HTERT RPE-1 (cell line): ENCODE results near the gene ST6GALNAC2.
"Not testable (repeated sequence)": the region's sequence is repeated elsewhere in the genome, so short reads cannot be mapped to it uniquely, and the experiment has no call there.

ENCODE experiments used
- in situ Hi-C: fragments of 300-500 bp; cut with MboI; formaldehyde crosslinking; loops from 4 replicates; pipeline ENCODE4 v1.14.3; 2020; ENCODE audit warnings: low sequenced_read_pairs

ST6GALNAC2 gene

DNA sequence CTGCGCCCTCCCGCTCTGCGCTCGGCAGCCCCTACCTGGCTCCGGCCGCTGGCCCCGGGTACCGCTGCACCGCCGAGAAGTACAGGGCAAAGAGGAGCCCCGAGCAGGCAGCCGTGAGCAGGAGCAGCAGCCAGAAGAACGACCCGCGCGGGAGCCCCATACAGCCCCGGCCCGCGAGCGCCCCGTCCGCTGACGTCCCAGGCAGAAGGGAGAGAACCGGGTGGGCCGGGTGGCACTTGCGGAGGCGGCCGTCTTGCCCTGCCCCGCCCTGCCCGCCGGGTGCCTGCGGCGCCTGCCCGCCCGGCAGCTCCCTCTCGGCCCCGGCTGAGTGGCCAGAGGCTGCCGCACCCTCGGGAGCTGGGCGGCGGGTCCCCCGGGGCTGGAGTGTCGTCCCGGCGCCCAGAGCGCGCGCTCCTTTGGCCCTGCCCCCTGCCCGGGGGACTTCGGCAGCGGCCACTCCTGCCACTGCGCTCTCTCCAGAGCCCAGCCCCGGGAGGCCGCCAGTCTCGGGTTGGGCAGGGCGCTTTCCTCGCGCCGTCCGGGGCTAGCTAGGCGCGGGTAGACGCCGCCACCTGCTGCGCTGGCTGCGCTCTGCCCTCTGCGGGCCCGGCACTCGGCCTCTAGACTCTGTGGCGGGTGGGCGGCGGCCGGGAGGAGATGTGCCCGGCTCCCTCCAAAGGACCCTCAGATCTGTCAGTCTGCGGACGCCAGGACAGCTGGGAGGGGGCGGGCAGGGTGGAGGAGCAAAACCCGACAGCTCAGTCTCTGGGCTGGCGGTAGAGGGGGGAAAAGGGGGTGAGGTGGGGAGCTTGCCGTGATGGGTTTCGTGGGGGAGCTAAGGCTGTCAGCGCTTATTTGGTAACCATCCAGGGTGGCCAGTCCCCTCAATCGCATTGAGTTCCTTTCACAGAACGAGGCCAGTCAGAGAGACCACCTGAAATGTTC is at the start of gene ST6GALNAC2:
Gene ST6GALNAC2, minus strand, starts transcription at position 212 of the 945 bp plus-strand sequence. Its CDS starts 52 bp downstream, at position 160.
- in situ Hi-C loops: no loop called here

DNA sequence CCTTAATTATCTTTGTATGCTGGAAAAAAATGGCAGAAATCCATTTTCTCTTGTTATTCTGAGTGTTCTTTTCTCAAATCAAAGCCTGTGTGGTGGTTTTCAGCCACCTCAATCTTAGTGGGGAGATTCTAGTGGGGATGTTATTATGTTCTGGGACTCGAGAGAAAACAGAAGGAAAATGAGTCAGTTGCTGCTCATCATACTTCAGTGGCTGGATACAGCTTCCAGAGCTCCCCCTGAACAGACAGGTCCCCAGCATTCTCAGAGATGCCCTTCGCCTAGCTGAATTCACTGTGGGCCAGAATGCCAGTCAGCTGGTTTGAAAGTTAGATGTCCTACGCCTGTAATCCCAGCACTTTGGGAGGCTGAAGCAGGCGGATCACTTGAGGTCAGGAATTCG is 49.4 kb upstream of the ST6GALNAC2 start:
- in situ Hi-C loops: no loop called here

DNA sequence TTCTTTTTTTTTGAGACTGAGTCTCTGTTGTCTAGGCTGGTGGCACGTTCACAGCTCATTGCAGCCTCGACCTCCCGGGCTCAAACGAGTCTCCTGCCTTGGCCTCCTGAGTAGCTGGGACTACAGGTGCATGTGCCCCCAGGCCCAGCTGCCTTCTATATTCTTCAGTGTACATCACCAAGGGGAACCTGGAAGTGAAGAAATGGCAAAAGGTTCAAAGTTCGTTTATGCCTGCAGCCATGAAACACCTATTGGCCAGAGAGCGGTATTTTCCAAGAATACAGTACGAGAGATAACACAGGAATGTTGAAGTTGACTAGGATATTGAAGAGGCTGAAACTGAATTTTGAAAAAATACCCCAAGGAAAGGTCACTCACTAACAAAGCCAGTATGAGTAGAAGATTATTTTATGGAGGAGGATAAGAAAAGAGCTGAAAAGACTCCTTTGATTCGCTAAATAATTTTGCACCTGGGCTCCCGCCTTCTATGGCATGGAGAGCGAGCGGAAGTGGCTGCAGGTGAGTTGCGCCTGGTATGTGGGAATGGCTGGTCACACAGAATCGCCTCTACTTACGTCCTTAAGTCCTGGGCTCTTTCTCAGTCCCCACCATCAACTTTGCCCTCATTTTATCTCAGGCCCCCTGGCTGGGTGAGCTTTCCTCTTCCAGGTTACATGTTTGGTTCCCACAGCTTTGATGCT is 48.1 kb upstream of the ST6GALNAC2 start:
- in situ Hi-C loops: no loop called here

DNA sequence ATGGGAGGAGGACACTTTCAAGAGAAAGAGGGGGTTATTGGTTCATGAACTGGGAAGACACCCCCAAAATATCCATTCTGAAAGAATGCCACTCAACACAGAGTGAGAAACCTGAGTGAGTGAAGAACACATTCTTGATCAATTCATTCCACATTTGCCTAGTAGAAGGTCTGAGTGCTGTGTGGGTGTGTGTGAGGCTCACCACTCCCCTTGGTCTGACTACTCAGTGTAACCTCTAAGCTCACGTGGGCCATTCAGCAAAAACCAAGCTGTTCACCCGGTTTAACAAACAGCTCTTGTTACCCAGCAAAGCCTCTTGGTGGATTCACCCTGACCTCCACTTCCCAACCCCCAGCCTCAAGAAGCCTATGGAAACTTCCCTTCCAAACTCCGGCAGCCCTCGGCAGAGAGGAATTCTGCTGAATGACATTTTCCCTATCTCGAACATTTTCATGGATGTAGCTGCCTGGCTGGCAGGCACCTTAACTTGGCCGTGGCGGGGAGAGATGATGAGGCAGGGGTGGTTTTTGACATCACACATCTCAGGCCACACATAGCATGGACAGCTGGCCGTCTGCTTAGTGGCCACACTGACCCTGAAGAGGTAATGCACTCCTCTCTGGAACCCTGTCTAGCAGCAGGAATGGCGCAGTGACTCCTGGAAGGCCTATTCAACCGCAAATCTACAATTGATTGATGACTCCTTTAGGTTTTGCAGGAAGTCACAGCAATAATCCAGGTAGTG is 46.3 kb upstream of the ST6GALNAC2 start:
- in situ Hi-C loops: no loop called here

DNA sequence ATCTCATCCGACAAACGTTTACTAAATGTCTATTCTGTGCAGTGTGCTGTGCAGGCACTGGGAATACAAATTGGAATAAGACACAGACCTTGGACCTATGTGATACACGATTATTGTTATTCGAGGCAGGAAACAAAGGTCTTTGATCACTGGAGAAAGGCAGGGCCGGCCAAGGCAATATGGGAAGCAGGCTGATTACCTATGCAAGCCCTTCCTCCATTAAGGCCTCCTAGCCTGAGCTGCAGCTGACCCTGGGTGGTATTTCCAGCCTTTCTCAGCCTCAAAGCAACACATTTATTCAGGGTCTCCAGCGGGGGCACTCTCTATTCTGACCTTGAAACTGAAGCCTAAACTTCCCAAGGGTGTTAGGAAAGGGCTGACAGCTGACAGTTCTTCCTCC is 44.5 kb upstream of the ST6GALNAC2 start:
- in situ Hi-C loops: no loop called here

DNA sequence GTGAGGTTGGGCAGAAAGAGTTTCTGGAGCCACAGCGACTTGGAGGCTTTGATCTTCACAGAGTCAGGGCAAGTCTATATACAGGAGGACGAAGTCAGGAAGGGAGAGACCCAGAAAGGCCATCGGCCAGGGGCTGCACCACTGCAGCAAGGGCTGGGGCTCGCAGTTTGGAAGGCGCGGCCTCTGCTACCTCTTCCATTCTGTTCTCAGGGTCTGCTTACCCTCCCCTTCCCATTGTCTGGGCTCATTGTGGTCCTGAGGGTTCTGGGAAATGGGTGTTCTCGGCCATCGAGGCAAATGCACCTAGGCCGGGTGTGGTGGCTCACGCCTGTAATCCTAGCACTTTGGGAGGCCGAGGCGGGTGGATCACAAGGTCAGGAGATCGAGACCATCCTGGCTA is 41.9 kb upstream of the ST6GALNAC2 start:
- in situ Hi-C loops: no loop called here

DNA sequence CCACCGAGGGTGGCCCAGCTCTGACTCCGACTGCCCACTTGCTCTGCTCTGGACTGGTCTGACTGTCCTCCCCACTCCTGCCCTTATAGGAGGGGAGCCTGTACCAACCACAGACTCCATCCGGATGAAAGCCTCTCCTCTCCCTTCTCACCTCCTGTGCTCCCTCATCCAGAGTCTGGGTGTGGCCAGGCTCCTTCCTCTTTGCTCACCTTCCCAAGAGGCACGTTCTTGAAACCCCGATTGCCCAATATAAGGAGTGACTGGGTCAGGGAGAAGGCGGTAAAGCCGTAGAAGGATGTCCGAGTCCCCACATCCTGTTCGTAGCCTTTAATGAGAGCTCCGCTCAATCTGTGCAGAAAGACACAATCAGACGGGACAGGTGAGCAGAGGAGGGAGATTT is 40.8 kb upstream of the ST6GALNAC2 start:
- in situ Hi-C loops: no loop called here

DNA sequence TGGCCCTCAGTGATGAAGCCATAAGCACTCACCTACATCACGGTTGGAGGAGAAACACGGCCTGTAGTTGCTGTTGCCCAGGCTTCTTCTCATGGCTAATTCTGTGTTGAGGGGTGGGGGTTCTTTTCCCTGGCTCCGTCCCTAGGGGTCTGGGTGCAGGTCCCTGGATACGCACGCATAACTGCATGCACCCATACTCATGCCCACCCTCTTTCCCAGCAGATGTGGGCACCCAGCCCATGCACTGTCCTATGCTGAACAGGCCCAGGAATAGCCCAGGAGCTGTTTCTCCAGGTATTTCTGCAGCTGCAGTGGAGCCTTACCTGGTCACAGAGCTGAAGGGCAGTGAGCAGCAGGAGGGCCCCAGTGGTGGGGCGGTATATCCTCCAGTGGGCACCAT is 39.8 kb upstream of the ST6GALNAC2 start:
- in situ Hi-C loops: no loop called here

DNA sequence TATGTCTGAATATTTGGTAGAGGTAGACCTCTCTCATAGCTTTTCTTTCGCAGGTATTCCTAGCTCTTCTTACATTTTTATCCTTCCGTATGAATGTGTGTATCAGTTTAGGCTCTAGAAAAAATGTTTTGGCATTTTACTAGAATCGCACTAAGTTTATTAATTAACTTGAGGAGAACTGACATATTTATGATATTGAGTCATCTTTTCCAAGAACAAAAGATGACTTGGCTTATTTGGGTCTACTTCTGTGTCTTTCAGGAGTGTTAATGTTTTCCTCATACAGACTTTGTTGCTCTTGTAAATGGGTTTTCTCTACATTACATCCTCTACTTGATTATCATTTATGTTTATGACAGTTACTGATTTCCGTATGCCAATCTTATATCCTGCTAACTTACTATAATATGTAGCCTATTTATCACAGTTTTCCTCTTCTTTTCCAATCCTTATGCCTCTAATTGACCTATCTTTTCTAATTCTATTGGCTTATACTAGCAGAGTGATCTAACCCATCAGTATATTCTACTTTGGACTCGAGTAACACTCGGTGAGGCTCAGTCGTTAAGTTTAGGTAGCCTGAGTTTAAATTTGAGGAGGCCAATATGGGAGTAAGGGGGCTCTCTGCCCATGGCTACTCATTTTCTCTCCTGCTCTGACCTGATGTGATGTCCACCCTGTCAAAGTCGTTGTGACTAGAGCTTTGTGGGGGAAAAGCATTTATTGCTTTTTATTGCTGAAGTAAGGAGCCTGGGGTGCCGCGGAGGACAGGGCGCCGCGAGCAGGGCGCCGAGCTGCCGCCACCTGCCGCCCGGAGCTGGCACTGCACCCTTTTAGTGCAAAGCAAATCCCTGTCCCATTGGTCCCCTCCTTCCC is 37.8 kb upstream of the ST6GALNAC2 start:
- in situ Hi-C loops: no loop called here

DNA sequence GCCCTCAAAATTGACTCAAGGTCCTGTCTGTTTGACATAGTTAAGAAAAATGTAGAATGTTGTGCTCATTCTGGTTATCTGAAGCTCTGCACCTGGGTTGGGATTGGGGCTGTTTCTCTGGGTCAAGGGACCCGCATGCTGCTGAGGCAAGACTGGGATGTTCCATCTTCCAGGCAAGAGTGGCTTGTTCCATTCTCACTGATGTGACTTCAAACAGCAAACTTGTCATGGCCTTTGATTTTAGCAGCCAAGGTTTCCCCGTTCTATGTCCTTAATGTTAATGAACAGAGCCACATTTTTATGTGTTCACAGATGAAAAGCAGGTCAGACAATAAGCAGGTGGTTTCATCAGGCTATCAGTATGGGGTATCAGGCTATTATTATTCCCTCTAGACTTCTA is 32.2 kb upstream of the ST6GALNAC2 start:
- in situ Hi-C loops: no loop called here

DNA sequence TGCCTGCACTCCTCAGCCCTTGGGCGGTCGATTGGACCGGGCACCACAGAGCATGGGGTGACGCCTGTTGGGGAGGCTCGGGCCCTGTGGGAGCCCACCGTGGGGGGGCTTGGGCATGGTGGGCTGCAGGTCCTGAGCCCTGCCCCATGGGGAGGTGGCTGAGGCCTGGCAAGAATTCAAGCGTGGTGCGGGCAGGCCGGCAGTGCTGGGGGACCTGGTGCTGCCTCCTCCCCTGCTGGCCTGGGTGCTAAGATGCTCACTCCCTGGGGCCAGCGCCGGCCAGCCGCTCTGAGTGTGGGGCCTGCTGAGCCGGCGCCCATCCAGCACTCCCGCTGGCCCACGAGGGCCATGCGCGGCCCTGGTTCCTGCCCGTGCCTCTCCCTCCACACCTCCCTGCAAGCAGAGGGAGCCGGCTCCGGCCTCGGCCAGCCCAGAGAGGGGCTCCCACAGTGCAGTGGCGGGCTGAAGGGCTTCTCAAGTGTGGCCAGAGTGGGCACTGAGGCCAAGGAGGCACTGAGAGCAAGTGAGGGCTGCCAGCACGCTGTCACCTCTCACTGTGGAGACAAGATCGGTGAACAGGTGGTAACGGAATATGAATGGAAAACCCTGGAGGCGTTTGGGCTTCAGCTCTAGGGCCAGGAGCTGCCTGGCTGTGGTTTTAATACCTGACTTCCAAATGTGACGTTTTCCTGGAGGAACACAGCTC is 29.4 kb upstream of the ST6GALNAC2 start:
- in situ Hi-C loops: no loop called here

DNA sequence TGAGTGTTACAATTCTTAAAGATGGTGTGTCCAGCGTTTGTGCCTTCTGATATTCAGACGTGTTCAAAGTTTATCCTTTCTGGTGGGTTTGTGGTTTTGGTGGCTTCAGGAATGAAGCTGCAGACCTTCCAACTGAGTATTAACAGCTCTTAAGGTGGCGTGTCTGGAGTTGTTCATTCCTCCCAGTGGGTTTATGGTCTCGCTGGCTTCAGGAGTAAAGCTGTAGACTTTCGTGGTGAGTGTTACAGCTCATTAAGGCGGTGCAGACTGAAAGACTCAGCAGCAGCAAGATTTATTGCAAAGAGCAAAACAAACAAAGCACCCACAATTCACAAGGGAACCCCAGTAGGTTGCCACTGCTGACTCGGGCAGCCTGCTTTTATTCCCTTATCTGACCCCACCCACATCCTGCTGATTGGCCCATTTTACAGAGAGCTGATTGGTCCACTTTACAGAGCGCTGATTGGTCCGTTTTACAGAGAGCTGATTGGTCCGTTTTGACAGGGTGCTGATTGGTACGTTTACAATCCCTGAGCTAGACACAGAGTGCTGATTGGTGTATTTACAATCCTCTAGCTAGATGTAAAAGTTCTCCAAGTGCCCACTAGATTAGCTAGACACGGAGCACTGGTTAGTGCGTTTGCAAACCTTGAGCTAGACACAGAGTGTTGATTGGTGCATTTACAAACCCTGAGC is 28.6 kb upstream of the ST6GALNAC2 start:
- in situ Hi-C loops: not testable (repeated sequence)

DNA sequence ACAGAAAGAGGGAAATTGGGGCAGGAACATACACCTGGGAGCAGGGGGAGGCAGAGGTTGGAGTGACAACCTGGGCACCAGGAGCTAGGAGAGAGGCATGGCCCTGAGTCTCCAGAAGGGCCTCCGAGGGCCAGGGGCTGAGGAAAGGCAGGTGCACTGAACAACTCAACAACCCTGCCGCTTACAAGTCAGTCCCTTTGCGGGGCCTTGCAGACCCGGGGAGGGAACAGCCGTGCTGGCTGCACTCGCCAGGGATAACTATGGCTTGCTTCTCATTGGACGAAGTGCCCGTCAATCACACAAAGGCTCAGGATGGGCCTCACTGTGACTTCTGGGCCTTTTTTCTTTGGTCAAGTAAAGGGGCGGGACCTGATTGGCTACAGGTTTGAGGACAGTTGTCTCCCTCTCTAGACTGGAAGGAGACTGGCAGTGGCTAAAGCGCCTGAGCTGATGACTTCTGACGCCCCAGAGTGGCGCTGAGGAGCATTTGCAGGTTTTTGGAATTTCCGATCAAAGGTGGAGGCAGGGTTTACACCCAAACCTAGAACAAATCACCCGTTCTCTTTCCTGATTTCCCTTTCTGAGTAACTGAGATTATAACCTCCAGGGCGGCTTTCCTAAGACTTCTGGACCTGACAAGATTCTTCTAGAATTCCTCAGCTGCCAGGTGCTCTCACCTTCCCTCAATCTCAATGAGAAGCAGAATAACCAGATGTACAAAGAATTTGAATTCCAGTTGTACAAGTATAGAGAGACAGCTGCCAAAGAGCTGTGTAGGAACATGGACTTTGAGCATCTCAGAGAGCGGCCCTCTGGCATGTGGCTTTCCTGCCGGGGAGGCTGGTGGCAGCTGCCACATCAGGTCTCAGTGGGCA is 27.6 kb upstream of the ST6GALNAC2 start:
- in situ Hi-C loops: no loop called here

DNA sequence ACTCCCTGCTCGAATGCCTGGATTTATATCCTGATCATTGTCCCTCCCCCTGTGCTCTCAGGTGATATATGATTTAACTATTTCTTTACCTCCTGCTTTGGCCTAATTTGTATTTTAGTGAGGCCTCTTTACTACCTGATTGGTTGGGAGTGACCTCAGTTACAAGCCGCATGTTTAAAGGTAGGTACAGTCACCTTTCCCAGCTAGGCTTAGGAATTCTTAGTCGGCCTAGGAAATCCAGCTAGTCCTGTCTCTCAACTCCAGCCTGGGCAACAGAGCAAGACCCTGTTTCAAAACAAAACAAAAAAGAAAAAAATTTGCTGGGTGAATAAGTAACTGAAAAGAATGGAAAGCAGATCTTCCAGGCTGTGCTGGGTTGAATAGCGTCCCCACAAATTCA is 26.8 kb upstream of the ST6GALNAC2 start:
- in situ Hi-C loops: no loop called here

DNA sequence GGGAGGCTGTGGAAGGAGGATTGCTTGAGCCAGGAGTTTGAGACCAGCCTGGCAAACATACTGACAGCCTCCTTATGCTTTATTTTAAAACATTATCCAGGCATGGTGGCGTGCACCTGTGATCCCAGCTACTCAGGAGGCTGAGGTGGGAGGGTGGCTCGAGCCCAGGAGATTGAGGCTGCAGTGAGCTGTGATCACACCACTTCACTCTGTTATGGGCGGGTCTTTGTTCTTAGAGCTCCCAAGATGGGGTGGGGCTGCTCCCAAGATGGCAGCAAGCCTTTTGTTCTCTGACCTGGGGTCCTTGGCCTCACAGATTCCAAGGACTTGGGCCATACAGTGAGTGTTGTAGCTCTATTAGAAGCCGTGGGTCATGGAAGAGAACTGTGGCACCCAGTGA is 26.1 kb upstream of the ST6GALNAC2 start:
- in situ Hi-C loops: no loop called here

DNA sequence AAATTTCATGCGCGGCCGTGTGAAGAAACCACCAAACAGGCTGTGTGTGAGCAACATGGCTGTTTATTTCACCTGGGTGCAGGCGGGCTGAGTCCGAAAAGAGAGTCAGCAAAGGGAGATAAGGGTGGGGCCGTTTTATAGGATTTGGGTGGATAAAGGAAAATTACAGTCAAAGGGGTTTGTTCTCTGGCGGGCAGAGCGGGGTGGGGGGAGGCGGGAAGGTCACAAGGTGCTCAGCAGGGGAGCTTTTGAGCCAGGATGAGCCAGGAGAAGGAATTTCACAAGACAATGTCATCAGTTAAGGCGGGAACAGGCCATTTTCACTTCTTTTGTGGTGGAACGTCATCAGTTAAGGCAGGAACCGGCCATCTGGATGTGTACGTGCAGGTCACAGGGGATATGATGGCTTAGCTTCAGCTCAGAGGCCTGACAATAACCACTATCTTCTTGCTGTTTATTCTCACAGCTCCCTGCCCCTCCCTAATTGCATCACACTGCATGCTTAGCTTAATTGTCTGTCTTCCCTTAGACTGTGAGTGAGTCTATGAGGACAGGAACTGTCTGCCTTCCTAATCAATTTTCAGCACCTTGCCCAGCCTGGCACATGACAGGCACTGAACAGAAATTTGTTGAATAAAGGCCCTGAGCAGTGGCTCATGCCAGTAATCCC is 25.6 kb upstream of the ST6GALNAC2 start:
- in situ Hi-C loops: not testable (repeated sequence)

DNA sequence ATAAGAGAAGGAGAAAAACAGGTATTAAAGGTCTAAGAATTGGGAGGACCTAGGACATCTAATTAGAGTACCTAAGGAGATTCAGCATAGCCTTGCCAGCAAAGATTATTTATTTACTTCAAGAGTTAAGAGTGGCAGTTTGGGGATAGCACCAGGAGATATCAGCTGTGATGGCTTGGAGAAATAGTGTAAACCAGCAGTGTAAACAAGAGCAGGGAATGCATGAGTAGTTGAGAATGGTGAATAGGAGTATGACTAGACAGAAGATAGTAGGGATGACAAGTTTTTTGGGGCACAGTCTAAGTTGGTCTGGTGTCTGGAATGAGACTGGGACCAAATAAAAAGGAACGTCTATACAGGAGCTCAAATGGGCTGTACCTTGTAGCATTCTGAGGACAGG is 21.0 kb upstream of the ST6GALNAC2 start:
- in situ Hi-C loops: not testable (repeated sequence)

DNA sequence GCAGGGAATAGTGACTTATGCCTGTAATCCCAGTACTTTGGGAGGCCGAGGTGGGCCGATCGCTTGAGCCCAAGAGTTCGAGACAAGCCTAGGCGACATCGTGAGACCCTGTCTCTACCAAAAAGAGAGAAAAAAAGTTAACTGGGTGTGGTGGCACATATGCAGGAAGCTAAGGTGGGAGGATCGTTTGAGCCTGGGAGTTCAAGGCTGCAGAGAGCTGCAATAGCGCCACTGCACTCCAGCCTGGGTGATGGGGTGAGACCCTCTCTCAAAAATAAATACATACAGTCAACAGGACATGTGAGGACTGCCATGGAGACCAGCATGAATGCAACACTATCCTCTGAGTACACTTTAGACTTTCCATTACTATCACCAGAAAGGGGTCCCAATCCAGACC is 15.4 kb upstream of the ST6GALNAC2 start:
- in situ Hi-C loops: no loop called here
